HG02981 (cell line): Measurements from ENCODE around the gene THEMIS2.
"Not testable (repeated sequence)": the region's sequence is repeated elsewhere in the genome, so short reads cannot be mapped to it uniquely, and the experiment has no call there.

Source experiments
- ATAC-seq: cut with Tn5 transposase; IDR thresholded peaks from one replicate; pipeline ENCODE4 v1.9.1; 2021; ENCODE audit warnings: mild to moderate bottlenecking, moderate library complexity; ENCODE audit not compliant: unreplicated experiment

The THEMIS2 gene

DNA sequence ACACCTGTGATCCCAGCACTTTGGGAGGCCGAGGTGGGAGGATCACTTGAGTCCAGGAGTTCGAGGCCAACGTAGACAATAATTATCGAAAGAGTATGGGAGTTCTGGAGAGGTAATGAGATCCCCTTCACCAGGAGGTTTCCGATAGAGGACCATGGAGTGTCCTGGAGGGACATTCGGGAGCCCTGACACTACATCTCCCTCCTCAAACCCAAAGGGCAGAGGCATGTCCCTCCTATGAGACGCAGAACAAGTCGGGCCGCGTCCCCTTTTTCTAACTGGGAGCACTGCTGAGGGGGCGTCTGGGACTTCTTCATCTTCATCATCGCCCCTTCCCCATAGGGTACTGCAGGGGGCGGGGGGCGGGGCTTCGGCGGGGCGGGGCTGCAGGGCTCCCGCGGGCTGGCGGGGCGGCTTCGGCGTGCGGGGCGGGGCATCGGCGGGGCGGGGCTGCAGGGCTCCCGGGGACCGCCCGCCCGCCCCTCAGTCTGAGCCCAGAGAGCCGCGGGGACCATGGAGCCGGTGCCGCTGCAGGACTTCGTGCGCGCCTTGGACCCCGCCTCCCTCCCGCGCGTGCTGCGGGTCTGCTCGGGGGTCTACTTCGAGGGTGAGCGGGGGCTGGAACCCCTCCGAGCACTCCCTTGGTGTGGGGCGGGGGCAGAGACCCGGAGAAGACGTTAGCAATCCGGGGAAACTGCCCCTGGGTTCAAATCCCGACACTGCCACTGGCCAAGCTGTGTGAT lies at the start of gene THEMIS2:
Gene THEMIS2, plus strand, starts transcription at position 486 of the 743 bp plus-strand sequence. Its CDS starts 28 bp downstream, at position 514.
- ATAC-seq = peak; percentile 41

DNA sequence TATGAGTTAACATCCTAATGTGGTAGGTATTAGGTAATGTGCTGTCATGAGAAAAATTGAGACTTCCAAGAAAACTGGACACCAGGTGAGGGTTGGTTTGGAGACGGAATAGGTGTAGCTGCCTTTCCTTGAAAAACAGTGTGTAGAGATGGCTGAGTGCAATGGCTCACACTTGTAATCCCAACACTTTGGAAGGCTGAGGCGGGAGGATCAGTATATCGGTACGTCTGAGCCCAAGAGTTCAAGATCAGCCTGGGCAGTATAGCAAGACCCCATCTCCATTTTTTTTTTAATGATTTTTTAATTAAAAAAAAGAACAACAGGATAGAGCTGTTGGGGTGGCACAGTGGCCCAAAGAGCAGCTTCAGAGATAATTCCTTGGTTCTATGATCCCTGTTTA lies 48.6 kb upstream of the THEMIS2 start:
- no peak for ATAC-seq

DNA sequence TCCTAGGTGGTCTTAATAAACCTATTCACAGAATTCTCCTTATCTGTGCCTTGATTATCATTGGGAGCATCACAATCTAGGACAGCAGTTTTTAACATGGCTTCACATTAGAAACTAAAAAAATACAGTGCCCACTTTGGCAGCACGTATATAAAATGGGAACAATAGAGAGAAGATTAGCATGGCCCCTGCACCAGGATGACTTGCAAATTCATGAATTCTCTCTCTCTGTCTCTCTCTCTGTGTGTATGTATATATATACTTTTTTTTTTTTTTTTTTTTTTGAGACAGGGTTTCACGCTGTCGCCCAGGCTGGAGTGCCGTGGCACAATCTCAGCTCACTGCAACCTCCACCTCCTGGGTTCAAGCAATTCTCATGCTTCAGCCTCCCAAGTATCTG lies 47.9 kb upstream of the THEMIS2 start:
- ATAC-seq = no peak

DNA sequence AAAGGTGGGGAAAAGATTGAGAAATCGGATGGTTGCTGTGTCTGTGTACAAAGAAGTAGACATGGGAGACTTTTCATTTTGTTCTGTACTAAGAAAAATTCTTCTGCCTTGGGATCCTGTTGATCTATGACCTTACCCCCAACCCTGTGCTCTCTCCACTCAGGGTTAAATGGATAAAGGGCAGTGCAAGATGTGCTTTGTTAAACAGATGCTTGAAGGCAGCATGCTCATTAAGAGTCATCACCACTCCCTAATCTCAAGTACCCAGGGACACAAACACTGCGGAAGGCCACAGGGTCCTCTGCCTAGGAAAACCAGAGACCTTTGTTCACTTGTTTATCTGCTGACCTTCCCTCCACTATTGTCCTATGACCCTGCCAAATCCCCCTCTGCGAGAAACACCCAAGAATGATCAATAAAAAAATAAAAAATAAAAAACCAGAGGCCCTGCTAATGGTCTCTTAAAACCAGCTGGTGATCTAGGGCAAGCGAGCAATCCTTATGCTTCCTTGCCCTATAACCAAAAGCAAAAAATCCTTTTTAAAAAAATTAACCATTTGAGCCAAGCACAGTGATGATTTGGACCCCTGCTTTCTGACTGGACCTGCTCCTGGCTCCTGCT lies 42.9 kb upstream of the THEMIS2 start:
- not testable (repeated sequence) for ATAC-seq

DNA sequence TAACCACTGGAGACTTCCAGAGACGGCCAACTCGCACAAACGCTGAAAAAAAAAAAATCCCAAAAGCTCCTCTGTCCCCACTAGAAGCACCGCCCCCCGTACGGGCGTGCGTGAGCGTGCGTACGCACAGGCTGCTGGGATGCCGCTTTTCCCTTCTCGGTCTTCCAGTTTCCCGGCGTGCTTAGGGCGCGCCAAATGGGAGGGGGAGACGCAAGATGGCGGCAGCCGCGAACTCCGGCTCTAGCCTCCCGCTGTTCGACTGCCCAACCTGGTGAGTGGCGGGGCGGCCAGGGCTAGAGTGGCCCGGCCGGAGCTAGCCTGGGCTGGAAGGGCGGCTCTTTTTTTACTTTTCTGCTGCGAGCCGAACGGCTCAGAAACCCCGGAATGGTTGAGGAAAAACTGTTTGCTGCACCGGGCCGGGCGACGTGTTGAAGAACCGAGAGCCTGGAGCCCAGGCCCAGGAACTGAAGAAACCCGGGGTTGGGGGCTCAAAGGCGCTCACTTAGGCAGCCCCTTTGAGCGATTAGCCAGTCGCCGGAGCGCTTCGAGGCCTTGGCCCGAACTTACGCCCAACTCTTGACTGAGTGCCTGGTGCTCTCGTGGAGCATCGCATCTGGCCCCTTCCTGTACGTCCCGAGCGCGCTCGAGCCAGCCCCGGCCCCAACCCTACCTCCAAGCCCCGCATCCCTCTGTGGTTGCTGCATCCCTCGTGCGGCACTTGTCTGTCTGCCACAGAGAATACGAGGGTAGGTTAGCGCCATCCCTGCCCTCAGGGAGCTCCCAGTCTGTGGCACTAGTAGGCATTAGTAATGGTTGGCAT lies 41.5 kb upstream of the THEMIS2 start, which contains the start of gene PPP1R8:
Gene PPP1R8, plus strand, starts transcription at position 162 of the 820 bp plus-strand sequence. Its CDS starts 54 bp downstream, at position 216.
- peak; percentile 89 for ATAC-seq

DNA sequence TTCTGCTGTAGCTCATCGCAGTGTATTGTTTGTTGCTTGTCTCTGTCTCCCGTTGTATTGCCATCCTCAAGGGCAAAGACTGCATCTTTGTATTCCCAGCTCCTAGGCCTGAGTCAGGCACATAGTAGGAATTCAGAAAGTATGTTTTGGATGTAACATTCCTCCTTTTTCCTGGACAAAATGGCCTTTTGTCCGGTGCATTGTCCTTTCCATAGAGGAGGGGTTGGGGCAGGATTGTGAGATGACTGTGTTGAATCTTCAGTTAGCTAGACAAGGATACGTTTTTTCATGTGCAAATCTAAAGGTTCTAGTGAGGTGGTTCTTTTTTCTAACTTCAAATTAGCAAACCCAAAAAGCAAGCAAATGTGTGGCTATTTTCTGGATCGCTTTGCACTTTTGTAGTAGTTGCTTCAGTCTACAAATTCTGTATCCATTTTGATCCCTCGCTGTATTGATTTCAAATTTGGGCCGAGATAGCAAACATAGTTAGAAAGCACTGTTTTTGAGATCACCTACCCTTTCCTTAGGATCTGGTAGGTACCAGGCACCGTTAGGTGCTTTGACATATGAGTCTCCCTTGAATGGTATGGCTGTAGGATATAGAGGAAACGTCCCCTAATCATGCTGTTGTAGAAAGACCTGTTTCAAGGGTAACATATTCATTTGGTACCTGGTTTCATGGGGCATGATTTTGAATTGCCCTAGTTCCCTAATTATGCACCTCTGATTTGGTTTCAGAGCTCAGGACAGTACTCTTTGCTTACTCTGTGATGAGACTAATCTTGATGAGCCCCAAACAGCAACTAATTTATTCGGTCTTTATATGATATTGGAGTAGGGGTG lies 40.6 kb upstream of the THEMIS2 start:
- ATAC-seq = no peak

DNA sequence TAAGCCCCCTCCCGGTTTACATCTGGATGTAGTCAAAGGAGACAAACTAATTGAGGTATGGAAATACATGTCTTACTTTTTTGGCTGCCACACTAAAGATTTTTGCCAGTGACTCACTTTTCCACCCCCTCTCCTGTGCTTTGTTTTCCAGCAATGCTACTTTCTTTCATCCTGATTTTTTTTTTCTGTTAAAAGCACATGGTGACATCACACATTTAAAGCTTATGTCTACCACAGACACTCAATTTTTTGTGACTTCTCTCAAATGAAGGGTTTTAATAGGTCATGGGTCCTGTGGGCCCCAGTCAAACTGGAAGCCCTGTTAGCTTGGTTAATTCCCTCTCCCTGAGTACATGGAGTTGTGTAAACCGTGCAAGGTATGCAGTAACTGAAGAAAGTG lies 39.6 kb upstream of the THEMIS2 start:
- ATAC-seq = no peak

DNA sequence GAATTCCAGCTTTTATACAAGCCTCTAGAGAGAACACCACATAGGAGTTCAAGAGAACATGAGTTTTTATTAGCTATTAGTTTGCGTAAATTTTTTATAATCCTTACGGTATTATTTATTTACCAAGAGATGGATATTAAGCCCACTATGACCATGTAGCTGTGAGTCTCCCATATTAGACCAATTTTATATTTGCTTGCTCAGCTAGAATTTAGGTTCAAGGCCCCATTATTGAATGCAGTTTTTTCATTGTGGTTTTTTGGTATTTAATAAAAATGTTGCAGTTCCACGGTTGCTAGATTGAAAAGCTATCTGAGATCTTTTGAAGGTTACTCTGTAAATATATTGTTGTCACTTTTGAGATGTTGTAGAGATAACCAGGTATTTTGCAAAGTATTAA lies 38.9 kb upstream of the THEMIS2 start:
- ATAC-seq = no peak

DNA sequence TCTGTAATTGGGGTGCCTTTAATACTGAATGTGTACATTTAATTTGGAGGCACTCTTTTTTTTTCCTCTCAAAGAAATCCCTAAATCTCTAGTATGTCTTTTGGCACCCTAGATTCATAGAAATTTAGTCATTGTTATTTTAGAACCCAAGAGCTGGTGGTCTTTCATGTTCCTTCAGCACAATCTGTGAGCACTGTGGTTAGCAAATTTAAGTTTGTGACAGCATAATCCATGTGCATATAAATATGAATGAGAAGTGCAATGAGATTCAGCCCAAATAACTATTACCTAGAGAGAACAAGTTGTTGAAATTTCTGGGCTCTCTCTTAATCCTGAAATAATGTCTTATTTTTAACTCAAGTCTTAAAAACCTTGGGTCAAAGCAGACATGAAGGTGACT lies 37.3 kb upstream of the THEMIS2 start:
- ATAC-seq = no peak

DNA sequence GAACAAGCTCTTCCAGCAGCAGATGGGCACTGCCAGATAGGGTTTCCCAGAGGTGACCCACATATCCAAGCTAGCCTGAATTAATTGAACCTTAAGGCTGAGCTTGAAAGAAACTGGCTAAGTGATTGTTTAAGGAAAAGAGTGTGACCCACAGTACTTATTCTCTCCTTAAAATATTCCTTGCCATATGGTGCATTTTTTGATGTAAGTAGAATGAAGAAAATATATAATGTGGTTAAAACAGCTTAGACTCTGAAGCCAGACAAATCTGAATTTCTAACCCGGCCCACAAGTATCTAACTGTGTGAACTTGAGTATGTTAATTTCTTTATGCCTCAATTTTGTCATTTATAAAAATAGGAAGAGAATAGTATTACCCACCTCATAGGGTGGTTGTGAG lies 36.8 kb upstream of the THEMIS2 start:
- no peak for ATAC-seq

DNA sequence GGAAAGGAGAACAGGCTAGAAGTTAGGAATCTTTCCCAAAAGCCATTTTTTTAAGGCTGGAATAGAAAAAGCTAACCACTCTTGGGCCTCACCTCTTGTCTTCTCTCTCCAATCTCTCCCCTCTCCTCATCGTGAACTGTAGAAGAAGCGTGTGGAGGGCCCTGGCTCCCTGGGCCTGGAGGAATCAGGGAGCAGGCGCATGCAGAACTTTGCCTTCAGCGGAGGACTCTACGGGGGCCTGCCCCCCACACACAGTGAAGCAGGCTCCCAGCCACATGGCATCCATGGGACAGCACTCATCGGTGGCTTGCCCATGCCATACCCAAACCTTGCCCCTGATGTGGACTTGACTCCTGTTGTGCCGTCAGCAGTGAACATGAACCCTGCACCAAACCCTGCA lies 22.4 kb upstream of the THEMIS2 start:
- no peak for ATAC-seq

DNA sequence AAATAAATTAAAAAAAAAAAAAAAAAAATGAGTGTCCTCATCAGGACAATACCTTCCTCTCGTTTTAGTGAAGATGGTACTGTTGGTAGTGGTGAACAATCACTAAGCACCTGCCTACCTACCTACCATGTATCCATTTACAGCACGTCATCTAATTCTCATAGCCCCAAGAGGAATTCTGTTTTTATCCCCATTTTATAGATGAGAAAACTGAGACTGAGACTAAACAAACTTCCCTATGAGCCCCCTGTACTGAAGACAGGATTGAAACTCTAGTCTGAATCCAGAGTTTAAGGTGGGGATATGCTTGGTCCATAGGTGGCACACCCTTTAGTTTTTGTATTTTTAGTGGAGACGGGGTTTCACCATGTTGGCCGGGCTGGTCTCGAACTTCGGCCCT lies 17.3 kb upstream of the THEMIS2 start:
- no peak for ATAC-seq

DNA sequence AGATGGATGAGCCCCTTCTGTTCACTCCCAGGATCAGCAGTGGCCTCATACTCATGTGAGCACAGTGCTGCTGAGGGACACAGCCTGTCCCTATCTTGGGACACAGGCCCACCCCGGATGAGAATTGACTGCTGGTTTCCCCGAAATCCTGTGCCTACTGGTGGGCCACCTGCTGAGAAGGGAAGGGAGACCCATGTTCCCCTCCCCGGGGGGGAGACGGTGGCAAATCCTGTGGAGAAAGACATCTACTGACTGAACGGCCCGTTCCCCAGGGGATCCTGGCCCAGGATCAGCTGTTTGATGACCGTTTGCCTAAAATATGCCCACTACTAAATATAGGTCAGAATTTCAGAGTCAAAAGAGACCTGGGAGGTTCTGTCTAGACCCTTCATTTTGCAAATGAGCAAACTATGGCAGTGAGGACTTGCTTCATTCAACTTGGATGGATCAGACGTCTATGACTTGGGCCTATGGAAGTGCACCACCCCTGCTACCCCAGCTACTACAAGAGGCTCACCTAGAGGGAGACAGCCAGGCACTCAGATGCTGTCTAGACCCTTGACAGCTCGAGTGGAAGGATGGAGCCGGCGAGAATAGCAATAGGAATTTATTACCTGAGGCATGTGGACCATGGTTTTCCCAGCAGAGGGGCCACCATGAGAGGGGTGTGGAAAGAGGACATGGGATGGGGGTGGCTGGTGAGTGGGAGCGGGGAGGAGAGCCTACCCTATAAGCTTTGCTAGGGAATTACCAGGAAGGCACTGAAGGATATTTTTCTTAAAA lies 15.6 kb upstream of the THEMIS2 start:
- ATAC-seq = no peak

DNA sequence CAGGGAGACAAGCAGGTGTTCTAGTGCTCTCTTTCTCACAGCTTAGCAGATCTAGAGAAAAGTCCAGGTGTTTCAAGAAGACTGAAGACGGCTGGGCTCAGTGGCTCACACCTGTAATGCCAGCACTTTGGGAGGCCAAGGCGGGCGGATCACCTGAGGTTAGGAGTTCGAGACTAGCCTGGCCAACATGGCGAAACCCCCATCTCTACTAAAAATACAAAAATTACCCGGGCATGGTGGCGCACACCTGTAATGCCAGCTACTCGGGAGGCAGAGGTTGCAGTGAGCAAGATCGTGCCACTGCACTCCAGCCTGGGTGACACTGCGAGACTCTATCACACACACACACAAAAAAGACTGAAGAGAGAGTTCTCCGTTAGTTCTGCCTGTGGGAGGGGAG lies 14.8 kb upstream of the THEMIS2 start:
- ATAC-seq = not testable (repeated sequence)

DNA sequence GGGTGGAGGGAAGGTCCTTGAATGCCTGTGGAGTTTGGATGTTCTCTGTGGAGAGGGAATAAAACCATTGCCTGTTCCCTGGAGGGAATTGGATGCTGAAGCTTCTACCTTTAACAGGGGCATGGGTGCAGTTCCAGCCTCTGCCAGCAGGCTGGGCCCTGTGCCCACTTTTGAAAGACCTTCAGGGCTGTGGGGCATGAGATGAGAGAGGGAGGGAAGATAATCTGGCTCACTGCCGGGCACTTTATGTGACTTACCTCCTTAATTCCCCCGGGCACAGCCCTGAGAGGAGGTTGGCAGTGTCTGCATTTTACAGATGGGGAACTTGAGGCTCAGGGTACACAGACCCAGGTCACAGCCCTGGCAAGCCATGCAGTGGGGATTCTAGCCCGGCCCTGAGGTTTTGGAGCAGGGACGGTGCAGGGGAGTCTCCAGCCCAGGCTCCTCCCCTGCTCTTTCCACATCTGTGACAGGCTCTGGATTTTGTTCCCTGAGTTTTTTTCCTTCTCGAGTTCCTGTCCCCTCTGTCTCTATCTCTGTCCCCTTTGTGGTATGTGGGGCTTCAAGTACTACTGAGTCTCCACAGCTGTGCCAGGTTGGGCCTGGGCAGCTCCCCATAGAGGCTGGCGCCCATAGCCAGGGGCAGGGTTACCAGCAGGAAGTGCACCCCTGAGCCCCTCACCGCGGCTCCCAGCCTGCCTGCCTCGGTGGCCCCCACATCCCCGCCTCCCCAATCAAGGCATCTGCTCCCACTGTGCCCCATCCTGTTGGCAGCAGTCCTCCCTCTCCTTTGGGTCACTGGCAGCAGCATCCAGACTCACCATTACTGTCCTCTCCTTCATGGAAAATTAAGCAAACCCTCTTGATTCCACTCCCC lies 14.0 kb upstream of the THEMIS2 start:
- peak; percentile 64 for ATAC-seq

DNA sequence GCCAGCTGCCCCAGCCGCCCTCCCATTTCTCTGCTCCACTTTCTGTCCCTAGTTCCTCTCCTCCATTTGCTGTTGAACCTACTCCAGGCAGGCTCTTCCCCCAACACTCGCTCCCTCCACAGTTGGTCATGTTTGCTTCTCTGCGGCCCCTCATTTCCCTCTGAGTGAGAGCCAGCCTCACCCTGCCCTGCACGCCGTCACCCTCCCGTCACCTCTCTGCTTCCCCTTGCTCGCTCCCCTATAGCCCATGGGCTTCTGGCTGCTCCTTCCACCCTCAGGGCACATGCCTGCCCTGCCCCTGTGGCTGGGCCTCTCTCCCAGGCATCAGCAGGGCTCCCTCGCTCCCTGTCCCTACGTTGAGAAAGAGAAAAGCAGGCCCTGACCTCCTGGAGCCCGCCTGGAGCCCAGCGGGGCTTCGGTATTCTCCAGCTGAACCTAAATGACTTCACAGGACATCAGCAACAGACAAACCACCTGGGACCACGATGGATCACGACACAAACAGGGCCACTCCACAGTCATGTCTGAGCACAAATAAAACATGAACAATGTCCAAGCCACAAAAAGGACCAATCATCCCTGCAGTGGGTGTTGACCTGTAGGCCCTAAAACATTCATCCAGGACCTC lies 13.3 kb upstream of the THEMIS2 start:
- no peak for ATAC-seq

DNA sequence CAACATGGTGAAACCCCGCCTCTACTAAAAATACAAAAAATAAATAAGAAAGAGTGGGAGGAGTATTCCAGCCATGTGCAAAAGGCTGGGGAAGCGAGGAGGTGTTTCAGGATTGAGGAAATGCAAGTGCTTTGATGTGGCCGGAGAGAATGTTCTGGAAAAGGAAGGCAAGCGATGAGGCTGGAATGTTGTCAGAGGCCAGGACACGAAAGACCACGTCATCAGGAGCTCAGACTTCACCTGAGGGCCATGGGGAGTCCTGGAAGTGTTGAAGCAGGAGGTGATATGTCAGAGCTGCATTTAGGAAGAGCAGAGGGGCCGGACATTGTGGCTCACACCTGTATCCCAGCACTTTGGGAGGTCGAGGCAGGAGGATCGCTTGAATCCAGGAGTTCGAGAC lies 10.9 kb upstream of the THEMIS2 start:
- no peak for ATAC-seq

DNA sequence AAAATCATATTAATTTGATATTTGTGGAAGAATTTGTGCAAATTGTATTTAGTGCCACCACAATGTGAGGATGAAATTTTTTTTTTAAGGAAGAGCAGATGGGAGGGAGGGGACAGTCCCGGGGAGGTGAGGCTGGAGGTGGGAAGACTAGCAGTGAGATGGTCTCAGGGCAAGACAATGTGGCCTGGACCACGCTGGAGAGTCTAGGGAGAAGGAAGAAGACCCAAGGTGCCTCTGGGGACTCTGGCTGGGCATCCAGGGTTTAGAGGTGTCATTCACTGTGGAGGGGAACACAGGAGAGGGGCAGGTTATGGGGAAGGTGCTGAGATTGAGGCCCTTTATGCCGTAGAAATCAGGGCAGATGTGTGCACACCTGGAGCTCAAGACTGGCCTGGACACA lies 10.3 kb upstream of the THEMIS2 start:
- no peak for ATAC-seq
